Hematopoietic multipotent progenitor cell treated with erythropoietin and hydrocortisone succinate and interleukin-3 and kit ligand, for 6 days (in vitro differentiated cells): ENCODE data around the gene EZH2.

ENCODE experiments used
- DNase-seq: peaks from one replicate; pipeline ENCODE4 v3.0.0-alpha.2; 2015

EZH2 gene

DNA sequence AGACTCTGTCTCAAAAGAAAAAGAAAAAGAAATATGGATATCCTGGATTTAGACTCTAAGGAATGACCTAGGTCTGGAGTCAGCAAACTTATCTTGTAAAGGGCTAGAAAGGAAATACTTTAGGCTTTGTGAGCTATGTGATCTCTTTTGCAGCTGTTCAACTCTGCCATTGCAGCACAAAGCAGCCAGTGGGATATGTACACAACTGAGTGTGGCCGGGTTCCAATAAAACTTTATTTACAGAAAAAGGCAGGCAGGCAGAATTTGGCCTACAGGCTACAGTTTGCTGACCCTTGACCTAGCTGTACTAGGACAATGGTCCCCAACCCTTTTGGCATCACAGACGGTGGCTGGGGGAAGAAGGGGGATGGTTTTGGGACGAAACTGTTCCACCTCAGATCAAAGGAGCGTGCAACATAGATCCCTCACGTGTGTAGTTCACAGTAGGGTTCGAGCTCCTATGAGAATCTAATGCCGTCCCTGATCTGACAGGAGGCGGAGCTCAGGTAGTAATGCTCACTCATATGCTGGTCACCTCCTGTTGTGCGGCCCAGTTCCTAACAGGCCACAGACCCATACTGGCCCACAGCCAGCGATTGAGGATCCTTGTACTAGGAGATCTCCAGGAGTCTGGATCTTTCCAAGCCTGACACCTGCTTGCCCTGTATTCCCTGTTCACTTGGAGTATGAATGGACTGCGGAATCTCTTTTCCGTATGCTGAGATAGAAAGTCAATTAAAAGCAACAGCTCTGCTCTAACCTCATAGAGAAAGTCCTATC, 122.4 kb downstream of the EZH2 start:
- no peak for DNase-seq
